Measurements from ENCODE around the gene NEIL1. TPM values are rescaled to one million over a fixed set of nuclear protein-coding genes. Genes with fewer than 3 reads are reported as not detected.

NEIL1 gene
- total and polyA plus RNA-seq, 2 of the 8 experiments (the other 6 are each of a cell fraction or from before 2014, with no cell fraction given) = 10.4 to 10.9 TPM

DNA sequence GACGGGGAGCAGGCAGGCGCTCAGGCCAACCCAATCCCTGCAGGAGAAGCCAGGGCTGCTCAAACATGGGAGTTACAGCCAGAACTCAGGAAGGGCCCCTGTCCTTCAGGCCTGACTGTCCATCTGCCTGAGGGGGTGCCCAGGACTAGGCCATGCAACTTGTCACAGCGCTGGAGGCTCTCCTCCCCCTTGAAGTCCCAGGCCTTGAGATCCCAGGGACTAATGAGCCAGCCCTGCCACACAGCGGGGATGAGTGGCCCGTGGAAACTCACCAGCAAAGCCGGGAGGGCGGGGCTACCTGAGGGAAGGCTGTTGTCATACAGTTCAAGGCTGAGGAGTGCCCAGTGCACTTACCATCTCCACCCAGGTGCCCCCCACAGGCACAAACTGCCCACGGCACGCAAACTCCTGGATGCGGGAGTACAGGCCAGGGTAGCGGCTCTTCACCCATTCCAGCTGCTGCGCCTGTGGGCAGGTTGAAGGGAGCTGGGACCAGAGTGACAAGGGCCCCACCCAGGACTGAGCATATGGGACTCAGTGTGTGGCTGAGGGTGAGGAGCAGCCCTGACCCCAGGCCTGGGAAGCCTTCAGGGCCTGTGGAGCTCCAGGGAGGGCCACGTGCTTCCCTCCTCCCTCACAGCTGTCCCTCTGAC, 15.3 kb downstream of the NEIL1 start:
- H3K4ac ChIP-seq (replicated peaks; ENCODE audit: insufficient read length, low read depth, low read length) = no peak overlapping the region
- H3K79me2 ChIP-seq (ENCODE audit: control insufficient read depth in 1 of 2, insufficient read depth in 2 of 2, low read length in 2 of 2) = no peaks in the 10 kb centered on the region
- H2BK15ac ChIP-seq (ENCODE audit: low read length) = no peak overlapping the region
- H2AK5ac ChIP-seq (ENCODE audit: low read depth, low read length) = no peak overlapping the region
- H3K27me3 ChIP-seq (replicated peaks in 1 of 4; ENCODE audit: control insufficient read depth in 3 of 4, extremely low read depth in 1 of 4, insufficient read depth in 3 of 4, low read length in 3 of 4) = no peaks in the 10 kb centered on the region
- H3K79me1 ChIP-seq (ENCODE audit: low read depth, low read length) = no peaks in the 10 kb centered on the region
- FAIRE-seq (no peak), DNase-seq (ENCODE audit: low read depth in 1 of 2, low spot score in 2 of 2) (no peak)
- H3K27ac ChIP-seq (ENCODE audit: low read depth, low read length) = no peak overlapping the region
- 91% methylated on average over 13 of the region's 13 CpGs; no CpG with 5 or more reads in 1 of the 2 experiments for WGBS, 2 experiments (ENCODE audit: extremely low coverage in 1 of 2, insufficient coverage in 1 of 2, insufficient read length in 1 of 2, insufficient replicate concordance in 2 of 2, low coverage in 1 of 2, low lambda C conversion rate in 2 of 2, missing lambda C conversion rate in 1 of 2)
- no peak overlapping the region for H3K4me3 ChIP-seq (ENCODE audit: extremely low read depth in 1 of 4, insufficient read depth in 2 of 4, low read depth in 3 of 4, low read length in 4 of 4)
- no peaks in the 10 kb centered on the region for H3K9me3 ChIP-seq (ENCODE audit: insufficient read depth in 2 of 2, low read depth in 1 of 2, low read length in 1 of 2)
- no peak overlapping the region for H2BK5ac ChIP-seq (ENCODE audit: low read depth, low read length)
- H3K56ac ChIP-seq (replicated peaks; ENCODE audit: insufficient read length, low read depth, low read length) = no peak overlapping the region
- H2BK12ac ChIP-seq (ENCODE audit: low read depth, low read length) = no peak overlapping the region
- POLR2A ChIA-PET (ENCODE audit: partially characterized antibody) = interaction anchor here (1.3 to 6.5 kb wide), 3 partner anchors 12 to 91 kb away, joined by 4 to 69 read pairs (median 4); partner anchors contain the start of gene NEIL1
- no peak overlapping the region for H4K91ac ChIP-seq (replicated peaks; ENCODE audit: insufficient read length, low read length)
- no peak overlapping the region for H3K14ac ChIP-seq (ENCODE audit: insufficient read length)
- no peak overlapping the region for H3K23ac ChIP-seq (ENCODE audit: insufficient read length)
- no peak overlapping the region for H3K18ac ChIP-seq (ENCODE audit: extremely low read depth, low read length)
- no peak overlapping the region for H2AFZ ChIP-seq (ENCODE audit: low read length)
- no peak overlapping the region for H3K9ac ChIP-seq (replicated peaks in 1 of 4; ENCODE audit: extremely low read depth in 1 of 4, low read depth in 3 of 4, low read length in 3 of 4)
- H3K4me2 ChIP-seq (ENCODE audit: insufficient read depth in 1 of 2, low read depth in 2 of 2, low read length in 2 of 2) = no peak overlapping the region
- no peak overlapping the region for H2BK120ac ChIP-seq (replicated peaks; ENCODE audit: low read depth, low read length)
- H3K23me2 ChIP-seq (ENCODE audit: low read depth, low read length) = no peaks in the 10 kb centered on the region
- H3K36me3 ChIP-seq (ENCODE audit: control insufficient read depth in 2 of 4, insufficient read depth in 4 of 4, low read length in 3 of 4) = peaks cover 0 to 15% (median 5%) of the 10 kb centered on the region in 4 experiments; a peak in 5 of 8 replicates
- no peak overlapping the region for H2BK20ac ChIP-seq (ENCODE audit: low read length)
- no peaks in the 10 kb centered on the region for H3K4me1 ChIP-seq (replicated peaks in 1 of 4; ENCODE audit: control insufficient read depth in 3 of 4, insufficient read depth in 4 of 4, low read length in 3 of 4)
- H4K20me1 ChIP-seq (replicated peaks in 1 of 2; ENCODE audit: control insufficient read depth in 1 of 2, insufficient read depth in 2 of 2, low read length in 2 of 2) = peaks cover 0 to 5% of the 10 kb centered on the region in 2 experiments
- H4K8ac ChIP-seq (ENCODE audit: extremely low read depth, insufficient read depth, low read length) = no peak overlapping the region; the same call in none of the 2 replicates
- CTCF ChIA-PET (ENCODE audit: partially characterized antibody) = interaction anchor here (0.9 to 1.8 kb wide), 4 partner anchors 8 to 54 kb away, joined by 3 to 11 read pairs (median 4); no protein-coding TSS in a partner anchor
- H4K5ac ChIP-seq (ENCODE audit: insufficient read length, low read depth, low read length) = no peak overlapping the region
- TF ChIP-seq, protein P1, sequence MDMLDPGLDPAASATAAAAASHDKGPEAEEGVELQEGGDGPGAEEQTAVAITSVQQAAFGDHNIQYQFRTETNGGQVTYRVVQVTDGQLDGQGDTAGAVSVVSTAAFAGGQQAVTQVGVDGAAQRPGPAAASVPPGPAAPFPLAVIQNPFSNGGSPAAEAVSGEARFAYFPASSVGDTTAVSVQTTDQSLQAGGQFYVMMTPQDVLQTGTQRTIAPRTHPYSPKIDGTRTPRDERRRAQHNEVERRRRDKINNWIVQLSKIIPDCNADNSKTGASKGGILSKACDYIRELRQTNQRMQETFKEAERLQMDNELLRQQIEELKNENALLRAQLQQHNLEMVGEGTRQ (IDR thresholded peaks at IDR 0.05; ENCODE audit: low read length) = no peak
- TF ChIP-seq ASH2L (IDR thresholded peaks at IDR 0.05; ENCODE audit: low read length) = no peak
- no peak for TF ChIP-seq KDM5A (IDR thresholded peaks at IDR 0.05; ENCODE audit: low read length)
- no peak for TF ChIP-seq SAP30 (IDR thresholded peaks at IDR 0.05; ENCODE audit: insufficient read depth, insufficient replicate concordance, low read length)
- no peak for TF ChIP-seq SUZ12 (IDR thresholded peaks at IDR 0.05; ENCODE audit: low read length)
- TF ChIP-seq HDAC2 (IDR thresholded peaks at IDR 0.05; ENCODE audit: borderline replicate concordance in 1 of 2, low read depth in 2 of 2, low read length in 2 of 2) = no peak
- TF ChIP-seq YY1 (IDR thresholded peaks at IDR 0.05; ENCODE audit: low read depth, low read length) = no peak
- no peak for TF ChIP-seq CREB1 (IDR thresholded peaks at IDR 0.05)
- TF ChIP-seq CBX8 (IDR thresholded peaks at IDR 0.05; ENCODE audit: borderline replicate concordance, low read depth, low read length) = no peak
- no peak for TF ChIP-seq SRF (IDR thresholded peaks at IDR 0.05; ENCODE audit: low read depth, low read length)
- no peak for TF ChIP-seq BCL11A (IDR thresholded peaks at IDR 0.05; ENCODE audit: low read depth in 2 of 2, low read length in 2 of 2)
- TF ChIP-seq NANOG (IDR thresholded peaks at IDR 0.05; ENCODE audit: insufficient read depth, low read depth, low read length, poor library complexity, severe bottlenecking) = no peak
